GM20431 (cell line): Measurements from ENCODE around the gene CNTN3.

Experiments used
- in situ Hi-C: fragments of 300-500 bp; cut with MseI, MboI; formaldehyde crosslinking; loops from one replicate; pipeline ENCODE4 v1.15.0; 2020; ENCODE audit warnings: low sequenced_read_pairs; ENCODE audit not compliant: unreplicated experiment

Gene CNTN3

DNA sequence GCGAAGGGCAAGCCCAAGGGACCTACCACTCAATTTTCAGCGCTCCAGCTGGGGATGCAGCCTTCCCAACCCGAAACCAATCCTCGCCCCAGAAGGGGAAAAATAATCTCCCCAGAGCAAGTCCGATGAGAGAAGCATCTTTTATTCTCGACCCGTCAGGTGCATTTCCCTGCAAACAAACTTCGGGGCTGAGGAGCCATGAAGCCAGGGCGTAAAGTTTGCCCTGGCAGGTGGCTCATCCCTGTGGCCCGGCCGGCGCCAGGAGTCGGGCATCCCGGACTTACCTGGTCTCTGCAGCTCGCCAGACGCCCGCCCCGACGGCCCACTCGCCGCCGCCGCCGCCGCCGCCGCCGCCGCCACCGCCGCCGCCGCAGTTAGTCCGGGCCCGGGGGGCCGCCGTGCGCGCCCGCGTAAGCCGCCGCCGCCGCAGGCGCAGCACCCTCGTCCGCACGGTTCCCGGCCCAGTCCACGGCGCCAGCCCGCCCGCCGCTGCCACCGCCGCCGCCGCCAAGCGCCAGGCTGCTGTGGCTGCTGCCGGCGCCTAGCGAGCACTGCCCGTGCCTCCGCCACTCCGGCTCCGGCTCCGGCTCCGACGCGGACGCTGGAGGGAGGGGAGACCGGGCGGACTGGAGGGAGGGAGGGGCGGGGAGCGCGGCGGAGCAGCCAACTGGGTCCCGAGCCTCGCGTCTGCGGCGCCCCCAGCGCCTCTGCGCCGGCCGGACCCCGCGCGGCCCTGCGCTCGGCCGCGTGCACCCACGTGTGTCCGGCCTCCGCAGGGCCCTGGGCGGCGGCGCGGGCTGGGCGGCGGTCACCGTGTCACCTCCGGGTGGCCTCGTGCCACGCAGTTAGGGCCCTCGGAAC lies at the start of gene CNTN3:
CNTN3 (minus strand) TSS at position 553 of the 861 bp plus-strand sequence. CDS start 93,547 bp downstream, outside the sequence.
- in situ Hi-C loops = no loop called here

DNA sequence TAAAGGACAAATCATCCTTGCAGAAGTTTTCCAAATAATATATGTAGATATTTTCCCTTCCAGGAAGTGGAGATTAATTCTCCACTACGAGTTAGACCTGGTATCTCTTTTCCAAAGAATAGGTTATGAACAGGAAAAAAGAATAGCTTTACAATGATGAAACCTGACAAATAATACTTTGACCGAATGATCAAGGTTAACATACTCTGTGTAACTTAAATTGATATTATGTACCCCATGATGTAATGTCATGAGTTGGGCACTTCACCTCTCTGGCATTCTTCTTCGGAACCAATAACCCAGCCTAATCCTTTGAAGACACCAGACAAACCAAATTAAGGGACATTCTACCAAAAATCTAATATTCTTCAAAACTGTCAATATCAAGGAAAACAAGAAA lies 48.7 kb upstream of the CNTN3 start:
- in situ Hi-C loops = no loop called here

DNA sequence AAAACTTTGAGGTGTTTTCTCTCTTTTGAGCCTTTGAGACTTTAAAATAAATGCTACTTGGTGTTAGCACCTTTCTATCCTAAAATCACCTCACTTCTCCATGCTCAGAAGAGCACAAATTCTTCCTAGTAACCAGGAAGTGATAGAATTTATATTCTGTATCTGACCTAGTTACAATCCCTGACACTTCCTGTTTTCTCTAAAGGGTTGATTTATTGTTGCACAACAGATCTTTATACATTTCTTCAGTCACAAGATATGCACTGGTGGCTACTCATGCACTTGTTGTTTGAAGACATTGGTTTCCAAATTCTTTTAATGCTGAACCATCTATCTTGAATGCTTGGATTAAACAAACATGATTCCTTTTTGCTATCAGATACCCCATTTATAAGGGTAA lies 47.2 kb upstream of the CNTN3 start:
- in situ Hi-C loops = no loop called here

- in situ Hi-C loops = no loop called here
Observed at GRCh38 chr3:74651885-74652284, 37.4 kb upstream of the CNTN3 start.

DNA sequence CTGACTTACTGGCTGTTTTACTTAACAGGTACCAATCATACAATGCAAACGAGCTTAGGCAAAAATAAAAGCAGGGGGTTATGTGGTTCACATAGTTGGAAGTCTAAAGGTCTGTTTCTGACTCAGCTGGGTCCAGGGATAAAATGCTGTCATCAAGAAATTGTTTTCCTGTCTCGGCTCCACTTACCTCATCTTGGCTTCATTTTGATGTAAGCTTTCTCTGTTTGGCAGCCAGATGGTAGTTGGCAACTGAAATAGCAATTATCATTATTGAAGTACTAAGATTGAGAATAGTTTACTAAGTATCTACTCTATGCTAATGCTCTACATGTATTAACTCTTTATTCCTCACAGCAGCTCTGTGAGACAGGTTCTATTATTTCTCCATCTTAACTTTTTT lies 36.8 kb upstream of the CNTN3 start:
- in situ Hi-C loops = no loop called here

DNA sequence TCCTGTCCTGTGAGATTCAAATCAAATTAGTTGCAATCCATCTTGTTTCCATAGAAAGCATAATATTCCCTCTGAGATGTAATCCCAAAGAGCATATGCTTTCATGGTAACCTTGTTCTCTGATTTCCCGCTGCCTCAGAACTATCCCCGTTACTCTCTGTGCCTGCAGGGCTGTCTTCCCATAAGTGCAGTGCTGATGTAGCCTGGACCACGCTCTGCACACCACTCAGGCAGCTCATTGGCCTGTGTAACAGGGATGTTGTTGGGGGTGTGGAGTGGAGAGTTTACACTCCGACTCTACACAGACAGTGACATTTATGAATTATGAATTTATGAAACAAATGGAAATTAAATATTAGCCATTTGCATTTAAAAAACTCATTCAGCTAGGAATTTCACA lies 33.6 kb upstream of the CNTN3 start:
- in situ Hi-C loops = no loop called here

DNA sequence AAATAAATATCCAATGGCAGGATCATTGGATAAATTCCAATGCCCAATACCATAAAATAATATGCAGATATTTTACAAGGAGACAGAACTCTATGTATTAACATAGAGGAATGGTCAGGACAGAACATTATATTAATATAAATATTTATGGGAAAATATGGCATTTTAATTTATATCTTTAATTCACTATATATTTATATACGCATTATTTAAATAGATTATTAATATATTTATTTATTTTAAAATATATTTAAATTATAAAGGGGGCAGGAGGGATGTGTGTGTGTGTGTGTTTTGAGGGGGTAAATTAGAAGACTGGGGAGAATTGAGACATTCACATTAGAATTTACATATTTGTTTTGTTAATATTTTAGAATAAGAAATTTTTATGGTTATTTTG lies 31.6 kb upstream of the CNTN3 start:
- in situ Hi-C loops = no loop called here

- in situ Hi-C loops = no loop called here
Observed at GRCh38 chr3:74643636-74644035, 29.2 kb upstream of the CNTN3 start.

GRCh38 chr3:74642876-74643275 lies 28.4 kb upstream of the CNTN3 start:
- in situ Hi-C loops = no loop called here

DNA sequence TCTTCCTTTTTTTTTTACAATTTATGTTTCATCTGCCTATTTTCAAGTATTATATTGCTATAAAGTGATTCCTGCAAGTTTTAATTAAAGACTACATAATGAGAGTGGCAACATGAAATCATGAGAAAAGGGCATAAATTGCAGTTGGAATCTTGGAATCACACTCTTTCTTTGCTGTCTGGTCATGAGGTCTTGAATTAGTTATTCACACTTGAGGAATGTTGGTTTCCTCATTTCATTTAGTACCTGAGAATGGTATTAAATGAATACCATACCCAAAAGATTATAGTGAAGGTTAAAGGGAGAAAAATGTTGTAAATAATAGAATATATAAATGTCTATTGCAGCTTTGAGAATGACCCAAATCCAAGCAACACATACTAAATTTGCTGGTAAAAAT lies 25.8 kb upstream of the CNTN3 start:
- in situ Hi-C loops = no loop called here

- in situ Hi-C loops = no loop called here
Observed at GRCh38 chr3:74639681-74640080, 25.2 kb upstream of the CNTN3 start.

GRCh38 chr3:74636981-74637380 lies 22.5 kb upstream of the CNTN3 start:
- in situ Hi-C loops = no loop called here

- in situ Hi-C loops = no loop called here
Observed at GRCh38 chr3:74633021-74633420, 18.6 kb upstream of the CNTN3 start.

GRCh38 chr3:74631351-74632140 lies 17.1 kb upstream of the CNTN3 start:
- in situ Hi-C loops = no loop called here

- in situ Hi-C loops = no loop called here
Observed at GRCh38 chr3:74630602-74631001, 16.1 kb upstream of the CNTN3 start.

- in situ Hi-C loops = no loop called here
Observed at GRCh38 chr3:74626011-74626410, 11.6 kb upstream of the CNTN3 start.

DNA sequence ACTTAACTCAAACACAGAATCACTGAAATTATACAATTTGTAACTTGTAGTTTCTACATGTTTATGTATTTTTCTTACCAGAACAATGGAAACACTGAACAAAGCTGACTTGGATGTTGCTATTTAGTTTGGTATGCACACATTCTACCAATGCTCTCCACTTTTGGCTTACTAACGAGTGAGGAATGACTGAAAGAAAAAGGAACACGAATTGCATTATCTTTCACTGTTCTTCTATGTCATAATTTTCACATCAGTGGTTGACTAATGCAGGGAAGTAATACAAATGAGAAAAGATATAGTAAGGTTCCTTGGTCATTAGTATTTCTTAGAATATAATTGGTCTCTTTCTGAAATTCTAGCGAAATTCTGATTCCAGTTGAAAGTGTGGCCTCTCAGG lies 9.8 kb upstream of the CNTN3 start:
- in situ Hi-C loops = no loop called here

DNA sequence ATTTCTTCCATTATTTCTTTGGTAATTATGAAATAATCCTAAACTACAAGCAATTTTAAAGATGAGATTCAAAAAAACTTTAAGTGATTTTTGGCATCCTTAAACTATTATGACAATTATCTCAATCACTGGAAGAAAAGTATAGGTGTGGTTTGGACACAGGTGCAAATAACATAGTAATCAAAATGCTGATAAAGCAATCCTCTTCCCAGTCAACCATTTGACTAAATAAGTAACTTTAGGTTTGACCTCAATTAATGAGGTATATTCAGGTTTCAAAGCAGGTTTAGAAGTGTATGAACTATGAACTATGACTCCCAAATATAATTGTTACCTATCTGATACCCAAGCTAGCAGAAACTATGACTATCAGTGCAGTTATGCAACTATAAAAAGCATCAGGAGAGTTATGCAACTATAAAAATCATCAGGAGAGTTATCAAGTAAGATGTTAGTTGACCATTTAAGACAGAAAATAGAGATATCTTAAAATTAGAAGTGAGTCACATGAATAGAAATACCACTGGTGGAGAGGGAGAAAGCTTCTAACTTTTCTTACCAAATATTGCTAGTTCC lies 8.9 kb upstream of the CNTN3 start:
- in situ Hi-C loops = no loop called here

GRCh38 chr3:74621581-74621980 lies 7.1 kb upstream of the CNTN3 start:
- in situ Hi-C loops = no loop called here

GRCh38 chr3:74617776-74618175 lies 3.3 kb upstream of the CNTN3 start:
- in situ Hi-C loops = no loop called here

- in situ Hi-C loops = no loop called here
Observed at GRCh38 chr3:74613521-74614106, 845 bp downstream of the CNTN3 start.
